C4-2B (cell line): ENCODE results near the gene STPG2.

Source experiments
- H3K27ac ChIP-seq: fragments of 450-650 bp; 2 replicates; pipeline ENCODE4 v1.5.1; 2017
- CTCF ChIP-seq: fragments of 450-650 bp; conservative IDR thresholded peaks from 2 replicates; pipeline ENCODE4 v1.5.1; 2017; ENCODE audit warnings: mild to moderate bottlenecking
- ZFX ChIP-seq: fragments of 450-650 bp; IDR thresholded peaks from 2 replicates; pipeline ENCODE4 v1.6.1; 2017

Gene STPG2

GRCh38 chr4:97593248-97593647 lies 550.0 kb downstream of the STPG2 start:
- TF ChIP-seq CTCF, result no peak
- no peak for TF ChIP-seq ZFX
- no peak overlapping the region for H3K27ac ChIP-seq

- TF ChIP-seq CTCF, result no peak
- no peak for TF ChIP-seq ZFX
- no peak overlapping the region for H3K27ac ChIP-seq
These were observed 553.0 kb downstream of the STPG2 start for GRCh38 chr4:97590266-97590665.

- no peak overlapping the region for H3K27ac ChIP-seq
- TF ChIP-seq CTCF (no peak), ZFX (no peak)
These were observed 553.6 kb downstream of the STPG2 start for GRCh38 chr4:97589481-97590196.

GRCh38 chr4:97587912-97588311 lies 555.4 kb downstream of the STPG2 start:
- no peak for TF ChIP-seq ZFX
- no peak for TF ChIP-seq CTCF

GRCh38 chr4:97585274-97585673 lies 558.0 kb downstream of the STPG2 start:
- no peak for TF ChIP-seq CTCF
- TF ChIP-seq ZFX, result no peak
- no peak overlapping the region for H3K27ac ChIP-seq

More at GRCh38 chr4:97587912-97588311, 555.4 kb downstream of the STPG2 start:
- H3K27ac ChIP-seq, result no peak overlapping the region

GRCh38 chr4:97582890-97583289 lies 560.4 kb downstream of the STPG2 start:
- TF ChIP-seq CTCF (no peak), ZFX (no peak)

GRCh38 chr4:97577004-97577403 lies 566.3 kb downstream of the STPG2 start:
- H3K27ac ChIP-seq, result no peak overlapping the region
- no peak for TF ChIP-seq ZFX
- no peak for TF ChIP-seq CTCF

More at GRCh38 chr4:97582890-97583289, 560.4 kb downstream of the STPG2 start:
- H3K27ac ChIP-seq, result no peak overlapping the region
